SK-N-MC (cell line): ENCODE data around the gene ACOT4.

Experiments used
- EZH2 ChIP-seq: fragments of 200-600 bp; sonication (generic); IDR thresholded peaks from one replicate; pipeline ENCODE4 v1.6.1; 2017; ENCODE audit warnings: antibody characterized with exemption
- FOXP2 ChIP-seq: optimal IDR thresholded peaks from 2 replicates; pipeline ENCODE3; 2011; ENCODE audit warnings: mild to moderate bottlenecking, moderate library complexity; ENCODE audit not compliant: insufficient read depth; ENCODE audit errors: extremely low read length, control extremely low read depth
- POLR2AphosphoS5 ChIP-seq: IDR thresholded peaks from 2 replicates; pipeline ENCODE4 v1.6.1; 2012; ENCODE audit warnings: mild to moderate bottlenecking, low read depth, low read length, borderline replicate concordance

DNA sequence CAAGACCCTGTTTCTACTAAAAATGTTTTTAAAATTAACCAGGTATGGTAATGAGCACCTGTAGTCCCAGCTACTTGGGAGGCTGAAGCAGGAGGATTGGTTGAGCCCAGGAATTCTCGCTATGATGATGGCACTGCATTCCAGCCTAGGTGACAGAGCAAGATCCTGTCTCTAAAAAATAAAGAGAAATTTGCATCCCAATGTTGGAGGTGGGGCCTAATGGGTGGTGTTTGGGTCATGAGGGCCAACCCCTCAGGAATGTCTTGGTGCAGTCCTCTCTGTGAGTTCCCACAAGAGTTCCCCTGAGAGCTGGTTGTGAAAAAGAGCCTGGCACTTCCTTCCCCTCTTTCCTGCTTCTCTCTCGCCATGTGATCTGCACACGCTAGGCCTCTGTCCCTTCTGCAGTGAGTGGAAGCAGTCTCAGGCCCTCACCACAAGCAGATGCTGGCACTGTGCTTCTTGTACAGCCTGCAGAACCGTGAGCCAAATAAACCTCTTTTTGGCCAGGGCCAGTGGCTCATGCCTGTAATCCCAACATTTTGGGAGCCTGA lies 31.9 kb downstream of the ACOT4 start:
- TF ChIP-seq POLR2AphosphoS5 = no peak
- TF ChIP-seq EZH2 = no peak
- no peak for TF ChIP-seq FOXP2
